GM21423 (cell line): Measurements from ENCODE around the gene BGLAP.

Source experiments
- ATAC-seq: cut with Tn5 transposase; IDR thresholded peaks from one replicate; pipeline ENCODE4 v1.9.1; 2021; ENCODE audit warnings: mild to moderate bottlenecking, moderate library complexity; ENCODE audit not compliant: unreplicated experiment

The BGLAP gene

DNA sequence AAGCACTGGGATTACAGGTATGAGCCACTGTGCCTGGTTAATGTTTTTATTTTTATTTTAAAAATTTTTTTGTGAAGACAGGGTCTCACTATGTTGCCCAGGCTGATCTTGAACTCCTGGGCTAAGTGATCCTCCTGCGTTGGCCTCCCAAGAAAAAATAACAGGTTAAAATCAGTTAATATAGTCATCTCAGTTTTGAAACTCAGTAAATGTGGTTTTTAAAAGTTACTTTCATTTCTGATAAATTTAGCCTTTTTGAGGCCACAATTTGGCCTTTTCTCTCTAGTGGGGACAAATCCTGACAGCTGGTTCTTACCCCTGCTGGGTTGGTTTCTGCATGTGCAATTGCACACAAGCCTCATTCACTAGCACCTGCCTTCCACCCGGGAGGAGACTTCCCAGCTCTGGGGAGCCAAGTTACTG, 15.9 kb upstream of the BGLAP start:
- peak; percentile 62 for ATAC-seq

GRCh38 chr1:156226782-156227181, 15.2 kb upstream of the BGLAP start:
- ATAC-seq, result no peak

DNA sequence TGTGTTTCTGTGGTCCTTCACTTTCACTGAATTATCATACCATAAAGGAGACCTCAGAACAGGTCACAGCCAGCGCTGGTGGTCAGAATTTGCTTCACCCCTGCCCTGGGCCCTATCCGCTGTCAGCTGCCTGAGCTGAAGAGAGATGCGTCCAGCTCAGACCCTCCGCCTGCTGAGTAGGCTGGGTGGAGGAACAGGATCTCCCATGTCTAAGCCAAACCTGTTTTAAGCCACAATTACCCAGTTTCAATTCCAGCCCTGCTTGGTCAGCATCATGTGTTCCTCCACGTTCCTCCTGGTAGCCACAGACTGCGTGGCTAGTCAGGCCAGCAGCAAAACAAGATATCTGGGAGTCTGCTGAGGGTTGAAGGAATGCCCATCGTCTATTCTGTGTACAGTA, 13.5 kb upstream of the BGLAP start:
- ATAC-seq, result no peak

- no peak for ATAC-seq
Observed at GRCh38 chr1:156229809-156230472, 12.0 kb upstream of the BGLAP start.

GRCh38 chr1:156230473-156230837, 11.5 kb upstream of the BGLAP start:
- ATAC-seq, result no peak

DNA sequence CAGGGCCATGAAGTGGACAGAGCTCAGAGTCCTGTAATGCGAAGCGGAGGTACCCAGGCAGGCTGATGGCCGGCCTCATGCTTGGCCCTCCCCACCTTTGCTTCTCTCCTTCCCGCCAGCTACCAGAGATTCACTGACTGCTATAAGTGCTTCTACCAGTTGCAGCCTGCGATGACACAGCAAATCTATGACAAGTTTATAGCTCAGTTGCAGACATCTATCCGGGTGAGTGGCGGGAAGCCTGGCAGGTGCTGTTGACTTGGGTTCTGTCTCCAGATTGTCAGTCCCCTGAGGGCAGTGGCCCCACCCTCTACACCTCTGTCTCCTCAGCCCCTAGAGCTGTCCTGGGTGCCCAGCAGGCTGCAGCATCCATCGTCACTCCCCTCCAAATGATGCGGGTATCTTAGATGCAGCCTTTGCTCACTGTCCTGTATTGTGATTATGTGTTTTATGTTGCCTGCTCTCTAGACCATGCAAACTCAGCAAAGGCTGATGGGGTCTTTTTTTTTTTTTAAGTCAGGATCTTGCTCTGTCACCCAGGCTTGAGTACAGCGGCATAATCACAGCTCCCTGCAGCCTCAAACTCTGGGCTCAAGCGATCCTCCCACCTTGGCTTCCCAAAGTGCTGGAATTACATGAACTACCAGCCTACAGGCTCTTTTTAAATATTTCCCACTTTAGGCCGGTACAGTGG, 9.6 kb upstream of the BGLAP start:
- no peak for ATAC-seq

DNA sequence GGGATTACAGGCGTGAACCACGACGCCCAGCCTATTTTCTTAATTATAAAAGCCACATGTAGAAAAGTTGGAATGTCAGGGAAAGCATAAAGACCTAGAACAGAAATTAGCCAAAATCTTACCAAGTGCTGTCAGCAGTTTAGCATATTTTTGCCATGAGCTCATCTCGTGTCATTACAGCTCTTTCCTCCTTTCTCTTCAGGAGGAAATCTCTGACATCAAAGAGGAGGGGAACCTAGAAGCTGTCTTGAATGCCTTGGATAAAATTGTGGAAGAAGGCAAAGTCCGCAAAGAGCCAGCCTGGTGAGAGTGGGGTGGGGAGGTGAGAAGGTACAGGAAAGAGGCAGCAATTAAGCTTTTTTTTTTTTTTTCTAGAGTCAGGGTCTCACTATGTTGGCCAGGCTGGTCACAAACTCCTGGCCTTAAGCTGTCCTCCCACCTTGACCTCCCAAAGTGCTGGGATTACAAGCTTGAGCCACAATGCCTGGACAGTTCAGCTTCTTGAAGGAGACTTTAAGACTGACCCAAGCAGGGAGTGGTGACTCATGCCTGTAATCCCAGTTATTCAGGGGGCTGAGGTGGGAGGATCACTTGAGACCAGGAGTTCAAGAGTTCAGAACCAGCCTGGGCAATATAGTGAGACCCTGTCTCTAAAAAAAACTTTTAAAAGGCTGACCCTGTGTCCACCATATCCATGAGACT, 8.4 kb upstream of the BGLAP start:
- no peak for ATAC-seq

GRCh38 chr1:156236164-156236563, 5.8 kb upstream of the BGLAP start:
- no peak for ATAC-seq

DNA sequence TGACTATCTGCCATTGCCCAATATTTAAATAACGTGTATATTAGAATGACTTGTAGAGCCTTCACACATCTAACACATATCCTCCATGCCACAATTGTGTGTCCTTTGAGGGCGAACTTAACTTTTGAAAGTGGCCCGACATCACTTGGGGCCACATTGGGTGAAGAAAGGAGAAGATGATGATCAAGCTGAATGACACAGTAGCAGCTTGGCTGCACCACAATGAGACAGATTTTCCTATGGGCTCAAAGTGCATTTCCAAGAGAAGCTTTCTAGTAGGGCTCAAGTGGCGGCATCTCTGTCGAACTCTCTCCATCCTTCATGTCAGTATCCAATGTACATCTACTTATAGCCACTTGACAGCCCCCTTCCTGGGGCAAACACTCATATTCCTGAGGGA, 3.7 kb upstream of the BGLAP start:
- ATAC-seq, result no peak

- ATAC-seq, result no peak
Observed at GRCh38 chr1:156241311-156241811, 623 bp upstream of the BGLAP start.

GRCh38 chr1:156242738-156243137, 754 bp downstream of the BGLAP start:
- ATAC-seq, result no peak

DNA sequence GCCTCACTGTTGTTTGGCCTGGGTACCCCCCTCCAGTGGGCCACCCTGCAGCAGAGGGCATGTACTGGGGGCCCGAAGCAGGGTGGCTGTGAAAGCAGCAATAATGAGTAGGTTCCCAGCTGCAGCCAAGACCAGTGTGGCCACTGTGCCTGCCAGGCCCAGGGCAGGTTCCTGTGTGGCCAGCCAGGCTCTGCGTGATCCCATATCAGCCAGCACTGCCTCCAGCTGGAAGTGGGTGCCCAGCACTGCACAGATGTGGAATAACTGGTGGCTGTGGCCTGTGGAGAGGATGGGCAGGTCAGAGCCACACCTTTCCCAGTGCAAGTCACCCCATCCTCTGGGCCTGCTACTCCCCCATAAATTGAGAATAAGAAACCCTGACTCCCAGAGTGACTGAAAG, 2.1 kb downstream of the BGLAP start:
- no peak for ATAC-seq

- ATAC-seq, result no peak
Observed at GRCh38 chr1:156244712-156245111, 2.7 kb downstream of the BGLAP start.

- ATAC-seq, result no peak
Observed at GRCh38 chr1:156245451-156246232, 3.7 kb downstream of the BGLAP start.

- ATAC-seq, result no peak
Observed at GRCh38 chr1:156246241-156246780, 4.3 kb downstream of the BGLAP start.

GRCh38 chr1:156246781-156247459, 4.9 kb downstream of the BGLAP start:
- ATAC-seq, result no peak

DNA sequence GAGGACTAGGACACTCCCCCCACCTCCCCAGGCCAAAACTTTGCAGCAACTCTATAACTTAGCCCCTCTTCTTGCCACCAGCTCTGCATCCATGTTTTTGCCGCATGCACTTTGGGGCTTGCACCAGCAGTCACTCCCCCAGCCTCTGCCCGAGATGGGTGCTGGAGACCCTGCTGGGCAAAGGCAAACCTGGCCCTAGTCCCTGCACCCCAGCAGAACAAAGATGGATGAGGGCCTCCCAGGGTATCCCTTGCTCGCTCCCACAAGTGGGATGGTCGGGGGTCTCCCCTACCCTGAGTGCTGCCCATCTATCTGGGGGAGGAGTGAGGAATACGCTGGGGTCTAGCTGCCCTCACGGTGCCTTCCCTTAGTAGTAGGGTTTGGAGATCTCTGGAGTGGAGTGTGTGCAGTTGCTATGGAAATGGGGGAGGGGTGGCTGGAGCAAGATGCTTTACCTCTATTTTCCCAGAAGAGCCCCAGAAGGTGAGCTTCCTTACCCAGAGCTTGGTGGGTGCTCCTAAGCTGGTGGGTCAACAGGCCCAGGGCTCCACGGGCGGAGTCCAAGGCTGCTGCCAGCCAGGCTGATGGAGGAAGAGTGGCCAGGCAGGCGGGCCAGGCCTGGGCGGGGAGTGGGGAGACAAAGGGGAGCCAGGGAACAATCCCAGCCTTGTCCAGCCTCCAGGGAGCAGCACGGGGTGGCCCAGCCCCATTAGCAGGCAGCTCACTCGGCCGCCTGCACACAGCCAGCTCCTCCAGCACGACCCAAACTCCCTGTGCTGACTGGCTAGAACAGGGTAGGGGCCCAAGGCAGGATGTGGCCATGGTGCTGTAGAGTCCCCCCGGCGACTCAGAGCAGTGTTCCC, 5.7 kb downstream of the BGLAP start, which contains the start of gene PAQR6:
Gene PAQR6 (minus strand): TSS at position 597 of the 863 bp plus-strand sequence. CDS start 1,325 bp downstream, outside the sequence.
- no peak for ATAC-seq

- ATAC-seq, result no peak
Observed at GRCh38 chr1:156248323-156248683, 6.3 kb downstream of the BGLAP start.

GRCh38 chr1:156249593-156249992, 7.6 kb downstream of the BGLAP start:
- ATAC-seq, result no peak
